Right kidney (tissue), 1 donor: ENCODE measurements around the gene CDH13.

Source experiments
- DNase-seq: peaks from one replicate; pipeline ENCODE4 v3.0.0-alpha.2; 2016

The CDH13 gene

GRCh38 chr16:82793528-82794245 lies 166.9 kb downstream of the CDH13 start:
- no peak for DNase-seq

GRCh38 chr16:82796047-82796446 lies 169.3 kb downstream of the CDH13 start:
- no peak for DNase-seq

GRCh38 chr16:82801361-82801760 lies 174.6 kb downstream of the CDH13 start:
- no peak for DNase-seq

- DNase-seq = no peak
Observed at GRCh38 chr16:82805866-82806265, 179.1 kb downstream of the CDH13 start.

GRCh38 chr16:82807311-82807710 lies 180.5 kb downstream of the CDH13 start:
- DNase-seq = peak; percentile 30

GRCh38 chr16:82808036-82808435 lies 181.3 kb downstream of the CDH13 start:
- no peak for DNase-seq

GRCh38 chr16:82810077-82810476 lies 183.3 kb downstream of the CDH13 start:
- DNase-seq = no peak

- DNase-seq = no peak
Observed at GRCh38 chr16:82814059-82814458, 187.3 kb downstream of the CDH13 start.

GRCh38 chr16:82819286-82819685 lies 192.5 kb downstream of the CDH13 start:
- DNase-seq = no peak

GRCh38 chr16:82820855-82821254 lies 194.1 kb downstream of the CDH13 start:
- DNase-seq = no peak

GRCh38 chr16:82824408-82824807 lies 197.6 kb downstream of the CDH13 start:
- no peak for DNase-seq

- DNase-seq = no peak
Observed at GRCh38 chr16:82829301-82829700, 202.5 kb downstream of the CDH13 start.

GRCh38 chr16:82830944-82831343 lies 204.2 kb downstream of the CDH13 start:
- no peak for DNase-seq

GRCh38 chr16:82832821-82833220 lies 206.1 kb downstream of the CDH13 start:
- no peak for DNase-seq

- DNase-seq = no peak
Observed at GRCh38 chr16:82833378-82833993, 206.7 kb downstream of the CDH13 start.

GRCh38 chr16:82834151-82834815 lies 207.5 kb downstream of the CDH13 start:
- no peak for DNase-seq

GRCh38 chr16:82835487-82836155 lies 208.9 kb downstream of the CDH13 start:
- no peak for DNase-seq

- no peak for DNase-seq
Observed at GRCh38 chr16:82841108-82841507, 214.3 kb downstream of the CDH13 start.

- DNase-seq = no peak
Observed at GRCh38 chr16:82843606-82844271, 217.0 kb downstream of the CDH13 start.

GRCh38 chr16:82845116-82845515 lies 218.3 kb downstream of the CDH13 start:
- peak; percentile 3 for DNase-seq

GRCh38 chr16:82846806-82847205 lies 220.0 kb downstream of the CDH13 start:
- no peak for DNase-seq

- no peak for DNase-seq
Observed at GRCh38 chr16:82848013-82848412, 221.2 kb downstream of the CDH13 start.
